Tibial artery (tissue), 4 donors: Measurements from ENCODE around the gene PLEKHG4B.

Experiments
- DNase-seq, 2 donors: peaks; one replicate each; pipeline ENCODE4 v3.0.0-alpha.2; 2019
- H3K27ac ChIP-seq, 2 donors: fragments of 200-600 bp; sonication (generic) in 1 of 2; 1 replicate in 1 of 2; 2 replicates in 1 of 2; pipeline ENCODE4 v1.5.1; 2018 to 2019; ENCODE audit warnings: mild to moderate bottlenecking in 1 of 2
- H3K27me3 ChIP-seq, 2 donors: fragments of 200-600 bp; sonication (generic) in 1 of 2; one replicate each; pipeline versions ENCODE4 v1.5.1 to v1.6.0; 2016 to 2019
- H3K36me3 ChIP-seq, 3 donors: fragments of 200-600 bp; sonication (generic) in 2 of 3; one replicate each; pipeline ENCODE4 v1.5.1; 2016 to 2019; ENCODE audit warnings: mild to moderate bottlenecking in 2 of 3
- H3K4me1 ChIP-seq, 4 donors: fragments of 200-600 bp; sonication (generic) in 2 of 4; 1 replicate in 3 of 4; 2 replicates in 1 of 4; pipeline ENCODE4 v1.5.1; 2016 to 2019
- H3K4me3 ChIP-seq, 2 donors: fragments of 200-600 bp; sonication (generic) in 1 of 2; 1 replicate in 1 of 2; 2 replicates in 1 of 2; pipeline ENCODE4 v1.5.1; 2018 to 2019; ENCODE audit warnings: mild to moderate bottlenecking in 2 of 2
- H3K9me3 ChIP-seq, 3 donors: fragments of 200-600 bp; sonication (generic) in 1 of 3; one replicate each; pipeline ENCODE4 v1.5.1; 2016 to 2019
- CTCF ChIP-seq, 2 experiments: fragments of 200-600 bp in 1 of 2; fragments of 450-650 bp in 1 of 2; IDR thresholded peaks; one replicate each; pipeline ENCODE4 v1.5.1; 2017 to 2019; ENCODE audit warnings: antibody characterized with exemption in 2 of 2, mild to moderate bottlenecking in 1 of 2, moderate library complexity in 1 of 2
- intact Hi-C: fragments of 100-400 bp; cut with DNase I; formaldehyde crosslinking; loops from one replicate; pipeline ENCODE4 v1.15.0; 2023; ENCODE audit warnings: low total_unique reads

Gene PLEKHG4B

GRCh38 chr5:79263-79662, 12.7 kb upstream of the PLEKHG4B start:
- Histone ChIP-seq H3K27me3 (peaks cover 0 to 43% of the 10 kb centered on the region in 2 donors), H3K36me3 (no peaks in the 10 kb centered on the region), H3K27ac (no peak overlapping the region), H3K4me1 (no peaks in the 10 kb centered on the region), H3K4me3 (no peak overlapping the region), H3K9me3 (no peaks in the 10 kb centered on the region)
- DNase-seq = no peak
- TF ChIP-seq CTCF (IDR thresholded peaks at IDR 0.05) = no peak
- intact Hi-C loops = no loop called here

- peaks cover 0 to 38% of the 10 kb centered on the region in 2 donors for H3K27me3 ChIP-seq
- H3K27ac ChIP-seq = no peak overlapping the region
- H3K4me3 ChIP-seq = no peak overlapping the region
- no peaks in the 10 kb centered on the region for H3K4me1 ChIP-seq
- DNase-seq = no peak
- no peaks in the 10 kb centered on the region for H3K9me3 ChIP-seq
- H3K36me3 ChIP-seq = no peaks in the 10 kb centered on the region
- TF ChIP-seq CTCF (IDR thresholded peaks at IDR 0.05) = no peak
- intact Hi-C loops = no loop called here
These were observed 12.1 kb upstream of the PLEKHG4B start for GRCh38 chr5:79821-80220.

GRCh38 chr5:81391-82021, 10.5 kb upstream of the PLEKHG4B start:
- H3K27ac ChIP-seq = no peak overlapping the region
- no peak for DNase-seq
- intact Hi-C loops = no loop called here

DNA sequence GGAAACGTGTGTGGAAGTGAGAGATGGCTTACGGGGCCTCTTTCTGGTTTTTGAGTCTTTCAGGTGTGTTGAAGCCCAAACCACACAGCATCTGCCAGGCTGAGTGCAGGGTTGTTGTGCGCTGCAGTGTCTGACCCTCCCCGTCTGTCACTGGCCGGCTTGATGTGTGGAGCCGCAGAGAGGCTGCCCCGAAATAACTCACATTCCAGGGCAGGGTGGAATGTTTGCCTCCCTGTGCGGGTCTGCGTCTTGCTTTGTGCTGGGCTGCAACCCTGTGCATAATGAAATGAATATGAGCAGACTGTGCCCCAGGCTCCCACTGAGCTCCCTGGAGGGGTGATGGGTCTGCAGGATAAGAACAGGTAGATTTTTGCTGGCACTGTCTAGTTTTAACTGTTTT, 9.9 kb upstream of the PLEKHG4B start:
- no peak overlapping the region for H3K4me3 ChIP-seq
- H3K27me3 ChIP-seq = peaks cover 0 to 27% of the 10 kb centered on the region in 2 donors
- intact Hi-C loops = no loop called here
- TF ChIP-seq CTCF (IDR thresholded peaks at IDR 0.05) = no peak
- no peak overlapping the region for H3K27ac ChIP-seq
- no peaks in the 10 kb centered on the region for H3K36me3 ChIP-seq
- no peak for DNase-seq
- H3K9me3 ChIP-seq = no peaks in the 10 kb centered on the region
- H3K4me1 ChIP-seq = no peaks in the 10 kb centered on the region

More at GRCh38 chr5:81391-82021, 10.5 kb upstream of the PLEKHG4B start:
- no peaks in the 10 kb centered on the region for H3K4me1 ChIP-seq
- TF ChIP-seq CTCF (IDR thresholded peaks at IDR 0.05) = no peak
- H3K27me3 ChIP-seq = peaks cover 0 to 27% of the 10 kb centered on the region in 2 donors
- H3K4me3 ChIP-seq = no peak overlapping the region
- no peaks in the 10 kb centered on the region for H3K9me3 ChIP-seq
- H3K36me3 ChIP-seq = no peaks in the 10 kb centered on the region

DNA sequence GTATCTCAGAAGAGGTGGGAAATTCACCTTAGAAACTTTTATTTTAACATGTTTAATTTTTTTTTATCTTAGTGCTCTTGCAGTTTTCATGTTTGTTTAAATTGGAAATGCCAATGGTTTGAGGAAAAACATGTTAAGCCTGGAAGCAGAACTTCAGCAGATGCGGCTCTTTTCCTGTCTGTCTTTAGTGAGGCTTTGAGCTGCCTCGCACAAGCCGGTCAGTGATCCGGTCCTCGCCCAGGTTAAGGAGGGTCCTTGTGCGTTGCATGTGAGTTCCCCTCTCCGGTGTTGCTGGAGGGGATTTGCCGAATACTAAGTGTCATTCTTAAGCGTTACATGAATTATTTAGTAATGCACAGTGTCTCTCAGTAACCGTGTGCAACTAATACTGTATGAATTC, 9.4 kb upstream of the PLEKHG4B start:
- Histone ChIP-seq H3K4me3 (no peak overlapping the region), H3K36me3 (no peaks in the 10 kb centered on the region), H3K4me1 (no peaks in the 10 kb centered on the region), H3K27ac (no peak overlapping the region), H3K9me3 (no peaks in the 10 kb centered on the region), H3K27me3 (peaks cover 0 to 26% of the 10 kb centered on the region in 2 donors)
- TF ChIP-seq CTCF (IDR thresholded peaks at IDR 0.05) = no peak
- DNase-seq = no peak
- intact Hi-C loops = no loop called here

DNA sequence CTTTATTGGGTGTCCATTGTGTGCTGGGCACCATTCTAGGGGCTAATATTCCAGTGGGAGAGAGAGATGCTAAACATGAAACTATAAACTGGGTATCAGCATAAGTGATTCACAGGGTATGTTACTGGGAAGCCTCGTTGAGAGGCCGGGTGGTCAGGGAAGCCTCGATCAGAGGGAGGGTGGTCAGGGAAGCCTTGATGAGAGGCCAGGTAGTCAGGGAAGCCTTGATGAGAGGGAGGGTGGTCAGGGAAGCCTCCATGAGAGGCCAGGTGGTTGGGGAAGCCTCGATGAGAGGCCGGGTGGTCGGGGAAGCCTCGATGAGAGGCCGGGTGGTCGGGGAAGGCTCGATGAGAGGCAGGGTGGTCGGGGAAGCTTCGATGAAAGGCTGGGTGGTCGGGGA, 8.9 kb upstream of the PLEKHG4B start:
- TF ChIP-seq CTCF (IDR thresholded peaks at IDR 0.05) = no peak
- intact Hi-C loops = no loop called here
- H3K4me3 ChIP-seq = no peak overlapping the region

More for the DNA sequence above, 8.9 kb upstream of the PLEKHG4B start:
- Histone ChIP-seq H3K36me3 (no peaks in the 10 kb centered on the region), H3K9me3 (no peaks in the 10 kb centered on the region), H3K4me1 (no peaks in the 10 kb centered on the region), H3K27me3 (peaks cover 0 to 22% of the 10 kb centered on the region in 2 donors), H3K27ac (no peak overlapping the region)
- DNase-seq = no peak
